HL-60 (cell line): ENCODE measurements around the gene ADAMTS12.

Source experiments
- POLR2AphosphoS5 ChIP-seq: IDR thresholded peaks from 2 replicates; pipeline ENCODE4 v1.6.1; 2012; ENCODE audit warnings: low read depth
- TF ChIP-seq, protein P1 (sequence below): IDR thresholded peaks from one replicate; pipeline ENCODE4 v1.5.1; 2011; ENCODE audit warnings: low read length, control low read depth, inconsistent platforms; ENCODE audit not compliant: insufficient read depth

DNA sequence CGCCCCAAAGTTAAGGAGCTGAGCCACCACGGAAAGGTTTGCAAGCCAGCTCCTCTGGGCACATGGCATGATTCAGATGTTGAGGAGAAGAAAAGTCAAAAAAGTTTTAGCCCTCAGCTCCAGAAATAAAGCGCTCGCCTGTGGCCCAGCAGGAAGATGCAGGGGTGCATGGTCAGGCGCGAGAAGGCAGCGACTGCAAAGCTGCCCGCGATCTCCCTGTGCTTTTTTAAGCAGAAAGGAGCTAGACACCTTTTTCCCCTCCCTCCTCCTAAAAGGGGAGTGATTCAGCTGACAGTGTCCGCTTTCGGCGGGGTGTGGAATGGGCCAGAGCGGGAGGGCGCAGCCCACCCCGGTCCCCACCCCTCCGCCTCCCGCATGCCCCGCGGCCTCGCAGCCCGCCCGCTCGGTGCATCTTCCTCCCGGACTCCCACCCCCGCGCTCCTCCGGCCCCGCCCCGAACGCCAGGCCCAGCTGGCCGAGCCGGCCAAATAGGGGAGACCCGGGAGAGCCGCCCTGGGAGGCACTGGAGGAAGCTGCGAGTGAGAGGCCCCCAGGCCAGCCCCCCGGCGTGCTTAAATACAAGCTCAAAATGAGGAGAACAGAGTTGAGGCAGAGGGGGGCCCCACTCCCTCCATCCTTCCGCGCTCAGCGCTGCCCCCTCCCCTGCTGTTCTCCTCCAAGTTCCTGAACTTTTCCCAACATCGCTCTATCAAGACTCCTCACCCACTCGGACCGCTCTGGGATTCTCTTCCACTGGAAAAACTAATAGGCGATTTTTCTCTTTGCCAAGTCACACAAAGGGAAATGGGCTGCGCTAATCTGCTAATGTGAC is at the start of gene ADAMTS12:
- TF ChIP-seq, protein P1, sequence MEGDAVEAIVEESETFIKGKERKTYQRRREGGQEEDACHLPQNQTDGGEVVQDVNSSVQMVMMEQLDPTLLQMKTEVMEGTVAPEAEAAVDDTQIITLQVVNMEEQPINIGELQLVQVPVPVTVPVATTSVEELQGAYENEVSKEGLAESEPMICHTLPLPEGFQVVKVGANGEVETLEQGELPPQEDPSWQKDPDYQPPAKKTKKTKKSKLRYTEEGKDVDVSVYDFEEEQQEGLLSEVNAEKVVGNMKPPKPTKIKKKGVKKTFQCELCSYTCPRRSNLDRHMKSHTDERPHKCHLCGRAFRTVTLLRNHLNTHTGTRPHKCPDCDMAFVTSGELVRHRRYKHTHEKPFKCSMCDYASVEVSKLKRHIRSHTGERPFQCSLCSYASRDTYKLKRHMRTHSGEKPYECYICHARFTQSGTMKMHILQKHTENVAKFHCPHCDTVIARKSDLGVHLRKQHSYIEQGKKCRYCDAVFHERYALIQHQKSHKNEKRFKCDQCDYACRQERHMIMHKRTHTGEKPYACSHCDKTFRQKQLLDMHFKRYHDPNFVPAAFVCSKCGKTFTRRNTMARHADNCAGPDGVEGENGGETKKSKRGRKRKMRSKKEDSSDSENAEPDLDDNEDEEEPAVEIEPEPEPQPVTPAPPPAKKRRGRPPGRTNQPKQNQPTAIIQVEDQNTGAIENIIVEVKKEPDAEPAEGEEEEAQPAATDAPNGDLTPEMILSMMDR, result no peak
- TF ChIP-seq POLR2AphosphoS5, result no peak
